ENCODE data around the gene HS3ST5.
"Not testable (repeated sequence)": the region's sequence is repeated elsewhere in the genome, so short reads cannot be mapped to it uniquely, and the experiment has no call there.

Gene HS3ST5

GRCh38 chr6:114085211-114085610 is 257.6 kb downstream of the HS3ST5 start:
- H3K9me3 ChIP-seq: peaks cover 3% of the 10 kb centered on the region; the same call in 1 of the 2 replicates
- H3K4me3 ChIP-seq: no peak overlapping the region
- no peaks in the 10 kb centered on the region for H3K27me3 ChIP-seq
- H3K4me1 ChIP-seq: no peaks in the 10 kb centered on the region
- no peak for TF ChIP-seq Cebpa-rat (IDR thresholded peaks at IDR 0.05)
- H3K9ac ChIP-seq: no peak overlapping the region
- H4K20me1 ChIP-seq: no peaks in the 10 kb centered on the region
- H3K36me3 ChIP-seq: no peaks in the 10 kb centered on the region
- no peak overlapping the region for H3K27ac ChIP-seq
- H3K4me2 ChIP-seq: no peak overlapping the region

DNA sequence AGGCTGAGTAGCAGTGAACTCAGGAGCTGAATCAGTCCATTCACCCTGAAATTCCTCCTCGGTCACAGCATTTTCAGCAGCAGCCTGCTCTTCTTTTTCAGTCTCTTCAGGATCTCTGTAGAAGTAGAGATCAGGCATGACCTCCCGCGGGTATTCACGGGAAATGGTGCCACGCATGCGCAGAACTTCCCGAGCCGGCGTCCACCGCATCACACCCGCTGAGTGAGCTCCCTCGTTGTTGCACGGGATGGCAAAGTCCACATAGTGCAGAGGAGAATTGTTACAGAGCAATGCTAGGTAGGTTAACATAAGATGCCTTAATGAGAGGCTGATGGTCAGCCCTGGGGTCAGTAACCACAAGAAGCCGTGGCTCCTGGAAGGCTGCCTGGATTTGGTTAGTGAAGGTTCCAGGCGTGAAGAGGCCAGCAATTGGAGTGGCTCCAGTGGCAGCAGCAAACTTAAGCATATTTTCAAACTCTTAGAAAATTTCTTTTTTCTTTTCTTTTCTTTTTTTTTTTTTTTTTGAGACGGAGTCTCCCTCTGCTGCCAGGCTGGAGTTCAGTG is 258.4 kb downstream of the HS3ST5 start:
- H3K27me3 ChIP-seq: no peaks in the 10 kb centered on the region
- no peak for TF ChIP-seq Cebpa-rat (IDR thresholded peaks at IDR 0.05)
- H3K9ac ChIP-seq: no peak overlapping the region
- H3K4me1 ChIP-seq: no peaks in the 10 kb centered on the region
- no peak overlapping the region for H3K4me3 ChIP-seq
- H4K20me1 ChIP-seq: no peaks in the 10 kb centered on the region
- no peak overlapping the region for H3K4me2 ChIP-seq
- H3K36me3 ChIP-seq: no peaks in the 10 kb centered on the region
- H3K9me3 ChIP-seq: peaks cover 3% of the 10 kb centered on the region; the same call in 1 of the 2 replicates
- no peak overlapping the region for H3K27ac ChIP-seq

DNA sequence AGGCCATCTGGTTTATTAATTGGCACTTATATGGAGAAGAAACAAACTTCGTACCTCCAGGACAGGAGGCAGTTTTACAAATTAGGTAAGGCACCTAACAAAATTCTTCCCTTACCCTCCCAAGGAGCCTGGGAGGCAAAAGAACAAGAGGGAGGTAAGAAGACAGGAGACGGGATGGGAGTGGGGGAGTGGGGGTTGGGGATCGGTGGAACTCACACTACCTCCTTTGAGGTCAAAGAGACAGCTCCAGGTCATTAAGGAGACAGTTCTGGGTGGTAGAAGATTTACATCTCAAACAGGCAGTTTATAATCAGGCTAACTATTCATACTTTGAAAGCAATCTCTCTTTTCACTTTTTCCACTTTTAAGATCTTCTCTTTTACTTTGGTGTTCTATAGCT is 259.6 kb downstream of the HS3ST5 start:
- peaks cover 3% of the 10 kb centered on the region; the same call in 1 of the 2 replicates for H3K9me3 ChIP-seq
- no peaks in the 10 kb centered on the region for H3K27me3 ChIP-seq
- H3K9ac ChIP-seq: no peak overlapping the region
- no peaks in the 10 kb centered on the region for H3K36me3 ChIP-seq
- no peaks in the 10 kb centered on the region for H4K20me1 ChIP-seq
- no peak overlapping the region for H3K4me2 ChIP-seq
- no peak for TF ChIP-seq Cebpa-rat (IDR thresholded peaks at IDR 0.05)
- no peak overlapping the region for H3K4me3 ChIP-seq
- H3K27ac ChIP-seq: no peak overlapping the region
- no peaks in the 10 kb centered on the region for H3K4me1 ChIP-seq

DNA sequence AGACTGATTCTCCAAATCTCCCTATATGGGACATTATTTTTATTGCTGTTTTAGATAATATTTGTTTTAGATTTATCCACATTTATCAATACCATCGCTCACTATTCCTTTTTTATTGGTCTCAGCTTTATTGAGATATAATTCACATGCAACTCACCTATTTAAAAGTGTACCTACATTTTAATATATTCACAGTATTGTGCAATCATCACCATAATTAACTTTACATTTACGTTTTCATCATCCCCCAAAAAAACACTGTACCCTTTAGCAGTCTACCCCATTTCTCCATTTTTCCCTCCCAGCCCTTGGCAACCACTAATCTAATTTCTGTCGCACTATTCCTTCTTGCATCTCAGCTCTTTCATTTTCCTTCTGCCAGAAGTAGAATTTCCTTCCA is 261.1 kb downstream of the HS3ST5 start:
- TF ChIP-seq Cebpa-rat (IDR thresholded peaks at IDR 0.05): no peak; the same call in 1 of the 2 replicates
- peaks cover 3% of the 10 kb centered on the region; the same call in 1 of the 2 replicates for H3K9me3 ChIP-seq
- no peak overlapping the region for H3K4me3 ChIP-seq

DNA sequence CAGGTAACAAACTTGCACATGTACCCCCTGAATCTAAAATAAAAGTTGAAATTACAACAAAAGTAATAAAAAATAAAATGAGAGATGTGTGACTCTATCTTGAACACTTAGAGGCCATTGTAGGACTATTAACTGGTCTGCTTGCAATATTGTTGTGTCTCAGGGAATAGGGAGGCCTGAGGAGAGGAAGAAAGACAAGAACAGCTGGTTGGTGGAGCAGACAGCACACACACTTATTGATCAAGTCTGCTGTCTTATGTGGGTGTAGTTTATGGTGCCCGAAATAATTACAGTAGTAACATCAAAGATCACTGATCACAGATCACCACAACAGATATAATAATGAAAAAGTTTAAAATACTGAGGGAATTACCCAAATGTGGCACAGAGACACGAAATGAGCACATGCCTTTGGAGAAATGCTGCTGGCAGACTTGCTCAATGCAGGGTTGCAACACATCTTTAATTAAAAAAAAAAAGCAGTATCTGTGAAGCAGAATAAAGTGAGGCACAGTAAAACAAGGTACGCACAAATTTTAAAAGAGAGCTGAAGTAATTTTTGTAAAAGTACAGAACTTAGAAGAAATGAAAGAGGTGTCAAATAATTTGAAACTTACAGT is 261.8 kb downstream of the HS3ST5 start:
- Histone ChIP-seq H3K4me3 (no peak overlapping the region), H3K9ac (no peak overlapping the region), H4K20me1 (no peaks in the 10 kb centered on the region), H3K4me2 (no peak overlapping the region), H3K36me3 (no peaks in the 10 kb centered on the region), H3K27me3 (no peaks in the 10 kb centered on the region), H3K4me1 (0 out of 2 replicates have a peak, but pooled peaks cover 2% of the 10 kb centered on the region), H3K27ac (no peak overlapping the region), H3K9me3 (peaks cover 3% of the 10 kb centered on the region; the same call in 1 of the 2 replicates)
- no peak for TF ChIP-seq Cebpa-rat (IDR thresholded peaks at IDR 0.05)

More for the DNA sequence above, 261.1 kb downstream of the HS3ST5 start:
- Histone ChIP-seq H3K36me3 (no peaks in the 10 kb centered on the region), H4K20me1 (no peaks in the 10 kb centered on the region), H3K4me1 (no peaks in the 10 kb centered on the region), H3K27me3 (no peaks in the 10 kb centered on the region), H3K27ac (no peak overlapping the region), H3K4me2 (no peak overlapping the region), H3K9ac (no peak overlapping the region)

GRCh38 chr6:114080410-114080809 is 262.4 kb downstream of the HS3ST5 start:
- not testable (repeated sequence) for H3K9ac ChIP-seq, H3K4me2 ChIP-seq, H3K4me3 ChIP-seq, H3K27ac ChIP-seq, H3K27me3 ChIP-seq, H3K36me3 ChIP-seq, H4K20me1 ChIP-seq, H3K4me1 ChIP-seq, H3K9me3 ChIP-seq

GRCh38 chr6:114075777-114076176 is 267.0 kb downstream of the HS3ST5 start:
- H3K36me3 ChIP-seq: no peaks in the 10 kb centered on the region
- no peaks in the 10 kb centered on the region for H3K27me3 ChIP-seq
- H3K4me3 ChIP-seq: no peak overlapping the region
- 0 out of 2 replicates have a peak, but pooled peaks cover 4% of the 10 kb centered on the region for H3K4me1 ChIP-seq
- no peak overlapping the region for H3K4me2 ChIP-seq
- H3K27ac ChIP-seq: no peak overlapping the region
- H4K20me1 ChIP-seq: no peaks in the 10 kb centered on the region
- H3K9me3 ChIP-seq: peaks cover 3% of the 10 kb centered on the region; the same call in 1 of the 2 replicates
- TF ChIP-seq Cebpa-rat (IDR thresholded peaks at IDR 0.05): no peak
- H3K9ac ChIP-seq: no peak overlapping the region

DNA sequence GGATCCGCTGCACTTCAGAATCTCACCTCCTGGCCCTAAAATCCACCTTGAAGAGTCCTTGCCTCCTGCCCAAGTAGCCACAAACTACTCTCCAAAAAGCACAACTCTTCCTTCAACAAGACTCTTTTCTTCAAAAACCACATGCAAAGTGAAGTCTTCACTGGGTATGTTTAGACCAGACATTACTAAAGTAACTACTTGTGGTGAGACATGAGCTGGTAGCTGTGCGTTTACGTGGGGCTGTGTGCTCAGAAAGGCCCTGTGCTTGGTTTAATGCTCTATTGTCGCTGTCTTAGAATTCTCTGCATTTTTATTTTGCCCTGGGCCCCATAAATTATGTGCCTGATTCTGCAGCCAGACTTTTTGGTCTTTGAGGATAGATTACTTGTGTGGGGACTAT is 267.5 kb downstream of the HS3ST5 start:
- no peaks in the 10 kb centered on the region for H3K36me3 ChIP-seq
- no peak overlapping the region for H3K9ac ChIP-seq
- H3K27me3 ChIP-seq: no peaks in the 10 kb centered on the region
- H3K9me3 ChIP-seq: peaks cover under 1% of the 10 kb centered on the region; the same call in 1 of the 2 replicates
- no peak for TF ChIP-seq Cebpa-rat (IDR thresholded peaks at IDR 0.05)
- 0 out of 2 replicates have a peak, but pooled peaks cover 4% of the 10 kb centered on the region for H3K4me1 ChIP-seq
- H3K27ac ChIP-seq: no peak overlapping the region
- H3K4me3 ChIP-seq: no peak overlapping the region
- H3K4me2 ChIP-seq: no peak overlapping the region
- H4K20me1 ChIP-seq: no peaks in the 10 kb centered on the region

- no peaks in the 10 kb centered on the region for H3K4me1 ChIP-seq
- H3K9me3 ChIP-seq: no peaks in the 10 kb centered on the region
- H3K4me3 ChIP-seq: no peak overlapping the region
- H3K27ac ChIP-seq: no peak overlapping the region
- H4K20me1 ChIP-seq: no peaks in the 10 kb centered on the region
- no peaks in the 10 kb centered on the region for H3K36me3 ChIP-seq
- no peaks in the 10 kb centered on the region for H3K27me3 ChIP-seq
- no peak for TF ChIP-seq Cebpa-rat (IDR thresholded peaks at IDR 0.05)
- no peak overlapping the region for H3K9ac ChIP-seq
- H3K4me2 ChIP-seq: no peak overlapping the region
Observed at GRCh38 chr6:114068771-114069170, 274.1 kb downstream of the HS3ST5 start.

DNA sequence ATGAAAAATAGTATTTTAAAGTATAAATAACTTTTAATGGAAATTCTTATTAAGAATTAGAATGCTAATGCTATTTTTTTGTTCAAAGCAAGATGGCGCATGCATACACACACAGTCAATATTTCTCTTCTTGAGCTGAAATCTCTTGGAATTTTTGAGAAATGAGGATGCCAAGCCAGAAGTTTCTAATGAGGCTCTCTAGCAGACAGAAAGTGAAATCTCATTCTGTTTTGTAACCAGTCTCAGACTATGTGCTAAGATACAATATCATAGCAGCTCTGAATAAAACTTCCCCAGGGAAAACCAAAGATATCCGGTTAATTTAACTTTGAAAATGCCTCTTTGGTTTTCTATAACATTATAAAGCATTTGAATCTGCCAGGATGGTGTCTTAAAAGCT is 274.7 kb downstream of the HS3ST5 start:
- no peak for TF ChIP-seq Cebpa-rat (IDR thresholded peaks at IDR 0.05)
- no peaks in the 10 kb centered on the region for H4K20me1 ChIP-seq

More for the DNA sequence above, 274.7 kb downstream of the HS3ST5 start:
- no peak overlapping the region for H3K9ac ChIP-seq
- no peak overlapping the region for H3K4me3 ChIP-seq
- H3K4me2 ChIP-seq: no peak overlapping the region
- no peaks in the 10 kb centered on the region for H3K36me3 ChIP-seq
- H3K27ac ChIP-seq: no peak overlapping the region
- H3K9me3 ChIP-seq: no peaks in the 10 kb centered on the region
- H3K27me3 ChIP-seq: no peaks in the 10 kb centered on the region
- H3K4me1 ChIP-seq: no peaks in the 10 kb centered on the region

Measured in BLaER1 (cell line).